ENCODE results near the gene LIN7A.

GRCh38 chr12:80861641-80862378 is 75.9 kb downstream of the LIN7A start:
- TF ChIP-seq CTCF (IDR thresholded peaks at IDR 0.05; ENCODE audit: poor library complexity) = no peak
- TF ChIP-seq EZH2phosphoT487 (IDR thresholded peaks at IDR 0.05; ENCODE audit: low read depth, severe bottlenecking, unreplicated experiment) = no peak
- no peak for TF ChIP-seq EZH2 (IDR thresholded peaks at IDR 0.05; ENCODE audit: borderline replicate concordance)
